ENCODE measurements around the gene MTHFD1L.
"Not testable (repeated sequence)": the region's sequence is repeated elsewhere in the genome, so short reads cannot be mapped to it uniquely, and the experiment has no call there.

The MTHFD1L gene

DNA sequence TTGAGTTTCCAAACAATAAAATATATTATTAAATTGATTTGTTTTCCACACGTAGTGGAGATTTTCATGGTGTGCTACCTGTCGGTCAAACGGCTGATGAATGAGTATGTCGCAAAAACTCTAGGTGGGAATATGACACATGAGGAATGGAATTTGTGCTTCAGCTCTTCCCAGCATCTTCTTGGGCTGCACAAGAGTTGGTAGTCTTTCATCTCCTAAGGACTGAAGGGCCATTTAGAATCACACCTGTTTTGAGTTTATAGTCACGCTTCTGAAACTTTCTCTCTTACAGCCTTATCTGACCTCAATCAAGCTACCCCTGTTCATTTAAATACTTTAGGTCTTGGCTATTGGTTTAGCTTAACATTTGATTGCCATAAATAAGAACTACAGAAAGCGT is 216.6 kb downstream of the MTHFD1L start:
- DNase-seq (ENCODE audit: low spot score), result no peak
- Histone ChIP-seq H3K27me3 (ENCODE audit: insufficient read depth, poor library complexity, severe bottlenecking) (no peaks in the 10 kb centered on the region), H3K4me3 (ENCODE audit: severe bottlenecking) (no peak overlapping the region), H3K4me1 (ENCODE audit: insufficient read depth, poor library complexity, severe bottlenecking) (peaks cover 25% of the 10 kb centered on the region), H3K9me3 (ENCODE audit: severe bottlenecking) (no peaks in the 10 kb centered on the region), H3K27ac (ENCODE audit: poor library complexity, severe bottlenecking) (peak overlapping the region; percentile 86), H3K36me3 (ENCODE audit: low read depth) (no peaks in the 10 kb centered on the region)
- TF ChIP-seq, protein P1, sequence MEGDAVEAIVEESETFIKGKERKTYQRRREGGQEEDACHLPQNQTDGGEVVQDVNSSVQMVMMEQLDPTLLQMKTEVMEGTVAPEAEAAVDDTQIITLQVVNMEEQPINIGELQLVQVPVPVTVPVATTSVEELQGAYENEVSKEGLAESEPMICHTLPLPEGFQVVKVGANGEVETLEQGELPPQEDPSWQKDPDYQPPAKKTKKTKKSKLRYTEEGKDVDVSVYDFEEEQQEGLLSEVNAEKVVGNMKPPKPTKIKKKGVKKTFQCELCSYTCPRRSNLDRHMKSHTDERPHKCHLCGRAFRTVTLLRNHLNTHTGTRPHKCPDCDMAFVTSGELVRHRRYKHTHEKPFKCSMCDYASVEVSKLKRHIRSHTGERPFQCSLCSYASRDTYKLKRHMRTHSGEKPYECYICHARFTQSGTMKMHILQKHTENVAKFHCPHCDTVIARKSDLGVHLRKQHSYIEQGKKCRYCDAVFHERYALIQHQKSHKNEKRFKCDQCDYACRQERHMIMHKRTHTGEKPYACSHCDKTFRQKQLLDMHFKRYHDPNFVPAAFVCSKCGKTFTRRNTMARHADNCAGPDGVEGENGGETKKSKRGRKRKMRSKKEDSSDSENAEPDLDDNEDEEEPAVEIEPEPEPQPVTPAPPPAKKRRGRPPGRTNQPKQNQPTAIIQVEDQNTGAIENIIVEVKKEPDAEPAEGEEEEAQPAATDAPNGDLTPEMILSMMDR (IDR thresholded peaks at IDR 0.05; ENCODE audit: poor library complexity, severe bottlenecking), result no peak
- peak; percentile 85 for ATAC-seq (ENCODE audit: low read depth)

DNA sequence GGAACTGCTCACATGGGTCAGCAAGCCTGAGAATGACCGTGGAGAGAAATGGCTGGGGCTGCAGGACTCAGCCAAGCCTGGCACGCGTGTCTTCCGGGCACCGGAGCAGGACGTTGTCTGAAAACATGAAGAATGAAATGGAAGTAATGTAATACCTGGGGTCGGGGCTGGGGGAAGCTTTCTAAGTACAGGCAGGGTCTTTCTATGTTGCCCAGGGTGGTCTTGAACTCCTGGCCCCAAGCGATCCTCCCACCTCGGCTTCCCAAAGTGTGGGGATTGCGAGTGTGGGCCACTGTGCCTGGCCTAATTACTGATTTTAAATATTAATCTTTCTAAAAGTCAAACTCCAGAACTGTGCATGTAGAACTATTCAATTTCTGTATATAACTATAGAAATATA is 218.8 kb downstream of the MTHFD1L start:
- no peak for ATAC-seq (ENCODE audit: low read depth)
- Histone ChIP-seq H3K4me1 (ENCODE audit: insufficient read depth, poor library complexity, severe bottlenecking) (peaks cover 30% of the 10 kb centered on the region), H3K27ac (ENCODE audit: poor library complexity, severe bottlenecking) (peak overlapping the region; percentile 70), H3K4me3 (ENCODE audit: severe bottlenecking) (no peak overlapping the region), H3K36me3 (ENCODE audit: low read depth) (peaks cover 5% of the 10 kb centered on the region; the same call in 1 of the 2 replicates), H3K9me3 (ENCODE audit: severe bottlenecking) (no peaks in the 10 kb centered on the region), H3K27me3 (ENCODE audit: insufficient read depth, poor library complexity, severe bottlenecking) (no peaks in the 10 kb centered on the region)
- no peak for DNase-seq (ENCODE audit: low spot score)
- TF ChIP-seq, protein P1 (IDR thresholded peaks at IDR 0.05; ENCODE audit: poor library complexity, severe bottlenecking), result no peak

DNA sequence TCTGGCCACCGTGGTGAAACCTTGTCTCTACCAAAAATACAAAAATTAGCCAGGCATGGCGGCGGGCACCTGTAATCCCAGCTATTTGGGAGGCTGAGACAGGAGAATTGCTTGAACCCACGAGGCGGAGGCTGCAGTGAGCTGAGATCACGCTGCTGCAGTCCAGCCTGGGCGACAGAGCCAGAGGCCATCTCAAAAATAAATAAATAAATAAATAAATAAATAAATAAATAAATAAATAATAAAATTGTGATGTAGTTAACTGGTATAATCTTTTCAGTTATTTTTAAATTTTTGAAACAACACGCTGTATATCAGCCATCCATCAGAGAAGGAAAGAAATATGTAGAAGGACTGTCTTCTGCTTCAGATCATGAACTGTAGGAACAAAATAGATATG is 221.6 kb downstream of the MTHFD1L start:
- ATAC-seq (ENCODE audit: low read depth); H3K9me3 ChIP-seq (ENCODE audit: severe bottlenecking); H3K36me3 ChIP-seq (ENCODE audit: low read depth); H3K27ac ChIP-seq (ENCODE audit: poor library complexity, severe bottlenecking); DNase-seq (ENCODE audit: low spot score); H3K27me3 ChIP-seq (ENCODE audit: insufficient read depth, poor library complexity, severe bottlenecking); H3K4me3 ChIP-seq (ENCODE audit: severe bottlenecking): not testable (repeated sequence)
- peaks cover 27% of the 10 kb centered on the region for H3K4me1 ChIP-seq (ENCODE audit: insufficient read depth, poor library complexity, severe bottlenecking)

DNA sequence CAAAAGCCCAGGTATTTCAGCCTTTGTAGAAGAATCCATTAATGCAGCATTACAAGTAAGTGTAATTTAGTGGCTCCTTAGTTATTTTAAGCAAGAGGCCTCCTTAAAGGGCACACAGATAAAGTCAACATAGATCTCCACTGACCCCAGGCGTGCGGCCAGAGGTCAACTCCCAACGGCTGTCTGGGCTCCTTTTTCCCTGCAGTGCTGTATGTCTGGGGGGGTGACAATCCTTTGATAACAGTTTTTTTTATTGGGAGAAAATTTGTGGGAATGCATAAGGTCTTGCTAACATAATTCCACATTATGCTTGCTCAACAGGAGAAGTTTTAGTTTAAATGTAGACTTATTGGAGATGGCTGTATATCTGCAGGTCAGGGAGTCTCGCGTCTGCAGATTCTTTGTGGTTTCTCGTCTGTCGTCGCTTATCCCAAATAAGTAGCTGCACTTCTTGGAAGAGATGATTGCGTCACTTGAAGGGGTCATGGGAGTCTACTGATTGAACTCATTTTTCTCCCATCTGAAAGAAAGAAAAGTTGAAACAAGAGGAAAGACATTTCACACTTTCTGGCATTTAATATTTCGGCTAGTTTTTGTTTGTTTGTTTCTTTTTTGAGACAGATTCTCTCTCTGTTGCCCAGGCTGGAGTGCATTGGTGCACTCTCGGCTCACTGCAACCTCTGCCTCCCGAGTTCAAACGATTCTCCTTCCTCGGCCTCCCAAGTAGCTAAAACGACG is 222.5 kb downstream of the MTHFD1L start:
- H3K4me1 ChIP-seq (ENCODE audit: insufficient read depth, poor library complexity, severe bottlenecking), result peaks cover 19% of the 10 kb centered on the region
- ATAC-seq (ENCODE audit: low read depth) (no peak), DNase-seq (ENCODE audit: low spot score) (no peak)
- TF ChIP-seq, protein P1 (IDR thresholded peaks at IDR 0.05; ENCODE audit: poor library complexity, severe bottlenecking), result no peak
- no peak overlapping the region for H3K4me3 ChIP-seq (ENCODE audit: severe bottlenecking)
- peaks cover 20% of the 10 kb centered on the region for H3K36me3 ChIP-seq (ENCODE audit: low read depth)
- H3K9me3 ChIP-seq (ENCODE audit: severe bottlenecking), result no peaks in the 10 kb centered on the region
- H3K27ac ChIP-seq (ENCODE audit: poor library complexity, severe bottlenecking), result no peak overlapping the region
- H3K27me3 ChIP-seq (ENCODE audit: insufficient read depth, poor library complexity, severe bottlenecking), result no peaks in the 10 kb centered on the region

DNA sequence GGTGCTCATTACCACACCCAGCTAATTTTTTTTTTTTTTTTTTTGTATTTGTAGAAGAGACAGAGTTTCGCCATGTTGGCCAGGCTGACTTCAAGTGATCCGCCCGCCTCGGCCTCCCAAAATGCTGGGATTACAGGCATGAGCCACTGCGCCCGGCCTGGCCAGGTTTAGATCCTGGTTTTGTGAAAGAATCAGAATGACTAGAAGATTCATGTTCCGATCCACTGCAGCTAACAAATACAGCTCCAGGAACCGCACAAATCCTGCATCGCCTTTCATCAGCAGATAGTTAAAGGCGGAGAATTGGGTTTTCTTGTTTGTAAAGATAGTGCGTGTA is 223.1 kb downstream of the MTHFD1L start:
- H3K27ac ChIP-seq (ENCODE audit: poor library complexity, severe bottlenecking), result no peak overlapping the region
- H3K4me1 ChIP-seq (ENCODE audit: insufficient read depth, poor library complexity, severe bottlenecking), result peaks cover 19% of the 10 kb centered on the region
- no peaks in the 10 kb centered on the region for H3K9me3 ChIP-seq (ENCODE audit: severe bottlenecking)
- TF ChIP-seq, protein P1 (IDR thresholded peaks at IDR 0.05; ENCODE audit: poor library complexity, severe bottlenecking), result no peak
- no peak for ATAC-seq (ENCODE audit: low read depth)
- no peaks in the 10 kb centered on the region for H3K27me3 ChIP-seq (ENCODE audit: insufficient read depth, poor library complexity, severe bottlenecking)
- no peak for DNase-seq (ENCODE audit: low spot score)
- peaks cover 25% of the 10 kb centered on the region for H3K36me3 ChIP-seq (ENCODE audit: low read depth)
- H3K4me3 ChIP-seq (ENCODE audit: severe bottlenecking), result no peak overlapping the region
